ENCODE data around the gene TMEM87B.
A peak's percentile ranks its signal among the peaks of the same experiment; 100 is the strongest.

TMEM87B gene, protein sequence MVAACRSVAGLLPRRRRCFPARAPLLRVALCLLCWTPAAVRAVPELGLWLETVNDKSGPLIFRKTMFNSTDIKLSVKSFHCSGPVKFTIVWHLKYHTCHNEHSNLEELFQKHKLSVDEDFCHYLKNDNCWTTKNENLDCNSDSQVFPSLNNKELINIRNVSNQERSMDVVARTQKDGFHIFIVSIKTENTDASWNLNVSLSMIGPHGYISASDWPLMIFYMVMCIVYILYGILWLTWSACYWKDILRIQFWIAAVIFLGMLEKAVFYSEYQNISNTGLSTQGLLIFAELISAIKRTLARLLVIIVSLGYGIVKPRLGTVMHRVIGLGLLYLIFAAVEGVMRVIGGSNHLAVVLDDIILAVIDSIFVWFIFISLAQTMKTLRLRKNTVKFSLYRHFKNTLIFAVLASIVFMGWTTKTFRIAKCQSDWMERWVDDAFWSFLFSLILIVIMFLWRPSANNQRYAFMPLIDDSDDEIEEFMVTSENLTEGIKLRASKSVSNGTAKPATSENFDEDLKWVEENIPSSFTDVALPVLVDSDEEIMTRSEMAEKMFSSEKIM

DNA sequence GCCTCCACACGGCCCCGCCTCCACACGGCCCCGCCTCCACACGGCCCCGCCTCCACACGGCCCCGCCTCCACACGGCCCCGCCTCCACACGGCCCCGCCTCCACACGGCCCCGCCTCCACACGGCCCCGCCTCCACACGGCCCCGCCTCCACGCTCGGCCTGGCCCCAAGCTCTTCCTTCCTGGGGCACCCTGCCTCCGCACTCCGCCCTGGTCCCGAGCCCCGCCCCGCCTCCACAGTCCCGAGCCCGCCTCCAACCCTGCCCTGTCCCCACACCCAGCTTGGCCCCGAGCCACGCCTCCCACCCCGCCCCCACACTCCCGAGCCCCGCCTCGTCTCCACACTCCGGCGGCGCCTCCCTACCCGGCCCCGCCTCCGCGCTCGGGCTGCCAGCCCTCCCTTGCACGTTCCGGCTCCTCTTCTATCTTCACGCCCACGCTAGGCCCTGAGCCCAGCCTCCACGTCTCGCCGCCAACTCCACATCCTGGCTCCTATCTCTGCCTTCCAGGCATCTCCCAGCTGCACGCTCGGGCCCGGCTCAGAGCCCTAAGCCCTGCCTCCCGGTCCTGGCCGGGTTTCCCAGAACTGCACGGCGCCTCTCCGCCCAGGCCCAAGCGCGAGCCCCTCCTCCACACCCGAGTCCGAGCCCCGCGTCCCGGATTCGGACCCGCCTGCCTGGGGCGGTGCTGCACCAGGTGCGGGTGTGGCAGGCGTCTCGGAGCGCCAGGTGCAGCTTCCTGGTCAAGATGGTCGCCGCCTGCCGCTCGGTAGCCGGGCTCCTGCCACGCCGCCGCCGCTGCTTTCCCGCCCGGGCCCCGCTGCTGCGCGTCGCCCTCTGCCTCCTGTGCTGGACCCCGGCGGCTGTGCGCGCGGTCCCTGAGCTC lies at the start of gene TMEM87B:
Gene TMEM87B (plus strand): TSS at position 423 of the 883 bp plus-strand sequence. CDS start 323 bp downstream, at position 746.
- intact Hi-C loops (cut with DNase I; ENCODE audit: low total_unique reads): no loop called here
- no peaks in the 10 kb centered on the region for H3K9me3 ChIP-seq
- no peaks in the 10 kb centered on the region for H3K27me3 ChIP-seq
- no peaks in the 10 kb centered on the region for H3K36me3 ChIP-seq
- peak; percentile 97 to 98 for DNase-seq
- peak within 1 kb of the TSS; percentile 70 to 91 for H3K4me3 ChIP-seq
- TF ChIP-seq, protein P1, sequence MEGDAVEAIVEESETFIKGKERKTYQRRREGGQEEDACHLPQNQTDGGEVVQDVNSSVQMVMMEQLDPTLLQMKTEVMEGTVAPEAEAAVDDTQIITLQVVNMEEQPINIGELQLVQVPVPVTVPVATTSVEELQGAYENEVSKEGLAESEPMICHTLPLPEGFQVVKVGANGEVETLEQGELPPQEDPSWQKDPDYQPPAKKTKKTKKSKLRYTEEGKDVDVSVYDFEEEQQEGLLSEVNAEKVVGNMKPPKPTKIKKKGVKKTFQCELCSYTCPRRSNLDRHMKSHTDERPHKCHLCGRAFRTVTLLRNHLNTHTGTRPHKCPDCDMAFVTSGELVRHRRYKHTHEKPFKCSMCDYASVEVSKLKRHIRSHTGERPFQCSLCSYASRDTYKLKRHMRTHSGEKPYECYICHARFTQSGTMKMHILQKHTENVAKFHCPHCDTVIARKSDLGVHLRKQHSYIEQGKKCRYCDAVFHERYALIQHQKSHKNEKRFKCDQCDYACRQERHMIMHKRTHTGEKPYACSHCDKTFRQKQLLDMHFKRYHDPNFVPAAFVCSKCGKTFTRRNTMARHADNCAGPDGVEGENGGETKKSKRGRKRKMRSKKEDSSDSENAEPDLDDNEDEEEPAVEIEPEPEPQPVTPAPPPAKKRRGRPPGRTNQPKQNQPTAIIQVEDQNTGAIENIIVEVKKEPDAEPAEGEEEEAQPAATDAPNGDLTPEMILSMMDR (IDR thresholded peaks at IDR 0.05): no peak
- peak within 1 kb of the TSS; percentile 93 to 94 for H3K27ac ChIP-seq
- H3K4me1 ChIP-seq: peaks cover 0 to 28% (median 22%) of the 10 kb centered on the region in 4 donors

DNA sequence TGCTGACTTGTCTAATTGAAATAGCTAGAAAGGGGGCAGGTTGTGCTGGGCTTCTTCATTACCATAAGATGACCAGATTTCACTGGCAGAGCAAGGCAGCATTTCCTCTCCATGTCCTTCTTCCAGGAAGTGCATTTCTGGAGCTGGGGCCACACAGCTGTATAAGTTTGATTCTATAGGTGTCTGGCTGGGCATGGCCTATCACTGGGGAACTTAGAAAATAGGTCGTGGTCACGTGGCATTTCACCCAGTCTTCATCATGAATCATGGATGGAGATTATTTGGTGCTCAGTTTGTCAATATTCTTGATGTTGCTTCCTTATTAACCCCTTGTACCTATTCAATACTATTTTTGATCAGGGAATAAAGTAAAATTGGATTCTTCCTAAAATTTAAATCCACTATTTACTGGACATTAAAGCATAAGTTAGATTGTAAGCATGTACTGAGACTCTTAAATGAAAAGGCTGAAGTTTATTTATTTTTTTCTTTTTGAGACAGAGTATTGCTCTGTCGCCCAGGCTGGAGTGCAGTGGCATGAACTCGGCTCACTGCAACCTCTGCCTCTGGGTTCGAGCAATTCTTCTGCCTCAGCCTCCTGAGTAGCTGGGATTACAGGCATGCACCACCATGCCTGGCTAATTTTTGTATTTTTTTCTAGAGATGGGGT lies 49.5 kb upstream of the TMEM87B start:
- H3K4me1 ChIP-seq: peaks cover 0 to 3% (median 0%) of the 10 kb centered on the region in 4 donors

DNA sequence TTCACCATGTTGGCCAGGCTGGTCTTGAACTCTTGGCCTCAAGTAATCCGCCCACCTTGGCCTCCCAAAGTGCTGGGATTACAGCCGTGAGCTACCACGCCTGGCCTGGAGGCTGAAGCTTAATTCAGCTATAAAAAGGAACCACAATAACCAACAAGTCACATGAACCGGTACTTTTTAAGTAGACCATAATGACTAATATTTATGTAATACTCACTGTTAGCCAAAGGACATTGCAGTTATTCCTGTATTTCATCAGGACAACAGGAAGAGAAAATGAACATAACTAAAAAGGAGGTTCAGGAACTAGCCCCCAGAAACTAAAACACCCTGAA lies 49.0 kb upstream of the TMEM87B start:
- Histone ChIP-seq H3K9me3 (no peaks in the 10 kb centered on the region), H3K27ac (peak overlapping the region; percentile 26 to 29), H3K27me3 (no peaks in the 10 kb centered on the region), H3K4me1 (peaks cover 0 to 3% (median 0%) of the 10 kb centered on the region in 4 donors), H3K4me3 (no peak overlapping the region), H3K36me3 (peaks cover 34 to 59% (median 53%) of the 10 kb centered on the region in 3 donors)
- TF ChIP-seq, protein P1 (IDR thresholded peaks at IDR 0.05): peak in 1 of 2 experiments; percentile 11
- no peak for DNase-seq
- intact Hi-C loops (cut with DNase I; ENCODE audit: low total_unique reads): no loop called here

More for the DNA sequence above, 49.5 kb upstream of the TMEM87B start:
- Histone ChIP-seq H3K27ac (peak overlapping the region; percentile 11 to 26), H3K36me3 (peaks cover 29 to 59% (median 48%) of the 10 kb centered on the region in 3 donors), H3K27me3 (no peaks in the 10 kb centered on the region), H3K9me3 (no peaks in the 10 kb centered on the region), H3K4me3 (no peak overlapping the region)
- DNase-seq: no peak
- TF ChIP-seq, protein P1 (IDR thresholded peaks at IDR 0.05): no peak
- intact Hi-C loops (cut with DNase I; ENCODE audit: low total_unique reads): no loop called here

DNA sequence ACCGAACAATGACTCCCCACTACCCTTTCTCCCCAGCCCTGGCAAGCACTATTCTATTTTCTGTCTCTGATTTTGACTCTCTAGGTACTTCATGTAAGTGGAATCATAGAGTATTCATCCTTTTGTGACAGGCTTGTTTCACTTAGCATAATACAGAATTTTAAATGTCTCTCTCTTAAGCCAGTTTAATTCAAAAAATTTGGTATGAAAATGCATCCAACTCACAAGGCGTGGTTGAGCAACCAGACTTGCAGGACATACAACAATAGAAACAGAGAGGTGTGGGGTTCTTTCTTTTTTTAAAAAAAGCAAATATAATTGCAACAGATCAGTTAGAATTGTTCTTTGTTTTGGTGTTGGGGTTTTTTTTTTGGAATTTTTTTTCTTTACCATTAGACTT lies 47.6 kb upstream of the TMEM87B start:
- Histone ChIP-seq H3K4me1 (peaks cover 0 to 3% (median 0%) of the 10 kb centered on the region in 4 donors), H3K4me3 (no peak overlapping the region), H3K27me3 (no peaks in the 10 kb centered on the region), H3K27ac (no peak overlapping the region), H3K36me3 (peaks cover 44 to 71% (median 67%) of the 10 kb centered on the region in 3 donors), H3K9me3 (no peaks in the 10 kb centered on the region)
- DNase-seq: no peak
- TF ChIP-seq, protein P1 (IDR thresholded peaks at IDR 0.05): no peak
- intact Hi-C loops (cut with DNase I; ENCODE audit: low total_unique reads): no loop called here

DNA sequence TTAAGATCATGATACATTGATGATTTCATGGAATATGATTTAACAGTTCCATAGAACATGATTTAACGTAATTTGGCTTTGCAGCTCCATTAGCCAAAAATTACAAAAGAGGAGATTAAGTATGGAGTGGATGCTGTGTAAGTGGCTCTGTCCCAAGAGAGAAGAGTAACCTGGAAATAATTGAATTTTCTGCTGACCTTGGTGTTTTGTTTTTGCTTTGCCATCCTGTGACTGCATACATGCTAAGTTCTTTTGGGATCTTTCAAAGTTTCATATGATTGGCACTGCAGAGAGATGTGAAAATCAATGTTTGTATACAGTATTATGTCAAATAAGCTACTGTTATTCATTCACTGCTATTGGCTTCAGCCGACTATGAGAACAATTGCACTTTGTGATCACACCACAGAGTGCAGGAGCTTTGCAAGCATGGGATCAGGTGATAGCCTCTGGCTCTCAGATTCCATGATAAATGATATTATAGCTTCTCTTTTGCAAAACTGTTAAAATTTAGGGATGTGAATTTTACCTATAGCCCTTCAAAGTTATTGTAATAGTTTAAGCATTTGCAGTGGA lies 46.1 kb upstream of the TMEM87B start:
- intact Hi-C loops (cut with DNase I; ENCODE audit: low total_unique reads): no loop called here
- peaks cover 39 to 80% (median 73%) of the 10 kb centered on the region in 3 donors for H3K36me3 ChIP-seq

More for the DNA sequence above, 46.1 kb upstream of the TMEM87B start:
- Histone ChIP-seq H3K27me3 (no peaks in the 10 kb centered on the region), H3K9me3 (no peaks in the 10 kb centered on the region), H3K4me1 (peaks cover 0 to 3% (median 0%) of the 10 kb centered on the region in 4 donors), H3K27ac (no peak overlapping the region), H3K4me3 (no peak overlapping the region)
- no peak for DNase-seq
- TF ChIP-seq, protein P1 (IDR thresholded peaks at IDR 0.05): no peak
